HG02884 (cell line): ENCODE data around the gene SVBP.
"Not testable (repeated sequence)": the region's sequence is repeated elsewhere in the genome, so short reads cannot be mapped to it uniquely, and the experiment has no call there.

Experiments used
- ATAC-seq: cut with Tn5 transposase; IDR thresholded peaks from one replicate; pipeline ENCODE4 v1.9.1; 2021; ENCODE audit warnings: mild to moderate bottlenecking, moderate library complexity; ENCODE audit not compliant: unreplicated experiment

Gene SVBP

GRCh38 chr1:42841440-42842147 lies 24.4 kb upstream of the SVBP start:
- ATAC-seq = no peak

- ATAC-seq = no peak
These were observed 23.8 kb upstream of the SVBP start for GRCh38 chr1:42841010-42841409.

DNA sequence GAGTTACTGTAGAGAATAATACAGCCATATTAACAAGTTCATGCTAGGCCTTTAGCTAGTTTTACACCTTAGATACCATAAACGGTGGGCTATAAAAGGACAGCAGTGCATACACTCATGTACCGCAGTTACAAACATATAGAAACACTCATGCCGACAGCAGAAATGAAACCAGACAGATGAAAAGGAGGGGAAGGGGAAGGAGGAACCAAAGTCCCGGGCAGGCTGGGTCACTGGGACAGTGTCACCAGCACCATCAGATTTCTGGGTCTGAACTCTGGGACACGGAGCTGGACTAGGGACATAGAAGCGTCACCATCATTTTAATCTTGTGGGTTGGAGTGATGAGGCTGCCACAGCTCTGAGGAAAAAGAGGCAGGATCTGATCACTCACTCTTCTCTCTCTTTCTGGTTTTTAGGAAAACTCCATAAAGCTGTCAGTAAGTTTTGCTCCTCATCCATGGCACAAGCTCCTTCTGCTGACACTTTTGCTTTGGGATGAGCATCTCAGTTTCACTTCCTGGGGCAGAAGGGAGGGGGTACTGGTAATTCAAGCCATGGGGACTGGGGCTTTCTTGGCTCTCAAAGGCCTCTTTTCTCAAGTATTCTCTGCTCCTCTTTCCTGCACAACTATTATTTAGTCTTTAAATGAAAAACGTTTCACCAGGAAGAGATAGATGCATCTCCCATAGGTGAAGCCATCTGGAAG lies 21.4 kb upstream of the SVBP start:
- no peak for ATAC-seq

DNA sequence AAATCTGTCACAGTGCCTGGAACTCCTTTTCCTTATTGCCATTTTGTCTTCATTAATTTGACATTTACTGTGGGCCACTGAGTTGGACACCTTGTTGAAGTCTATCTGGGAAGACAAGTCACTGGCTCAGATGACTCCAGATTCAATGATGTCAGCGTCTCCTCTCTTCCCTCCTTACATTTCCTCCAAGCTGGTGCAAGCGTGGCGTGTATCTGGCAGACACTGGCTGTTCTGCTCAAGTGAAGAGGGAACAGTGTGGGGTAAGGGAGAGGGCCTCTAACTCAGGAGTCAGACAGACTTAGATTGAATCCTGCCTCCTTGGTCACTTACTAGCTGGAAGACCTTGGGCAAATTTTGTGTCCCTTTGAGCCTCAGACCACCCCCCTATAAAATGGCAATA lies 20.5 kb upstream of the SVBP start:
- no peak for ATAC-seq

GRCh38 chr1:42835422-42835821 lies 18.2 kb upstream of the SVBP start:
- ATAC-seq = no peak

- no peak for ATAC-seq
These were observed 17.6 kb upstream of the SVBP start for GRCh38 chr1:42834803-42835202.

GRCh38 chr1:42833981-42834380 lies 16.8 kb upstream of the SVBP start:
- no peak for ATAC-seq

- ATAC-seq = no peak
These were observed 15.5 kb upstream of the SVBP start for GRCh38 chr1:42832641-42833240.

GRCh38 chr1:42831273-42831672 lies 14.1 kb upstream of the SVBP start:
- ATAC-seq = no peak

DNA sequence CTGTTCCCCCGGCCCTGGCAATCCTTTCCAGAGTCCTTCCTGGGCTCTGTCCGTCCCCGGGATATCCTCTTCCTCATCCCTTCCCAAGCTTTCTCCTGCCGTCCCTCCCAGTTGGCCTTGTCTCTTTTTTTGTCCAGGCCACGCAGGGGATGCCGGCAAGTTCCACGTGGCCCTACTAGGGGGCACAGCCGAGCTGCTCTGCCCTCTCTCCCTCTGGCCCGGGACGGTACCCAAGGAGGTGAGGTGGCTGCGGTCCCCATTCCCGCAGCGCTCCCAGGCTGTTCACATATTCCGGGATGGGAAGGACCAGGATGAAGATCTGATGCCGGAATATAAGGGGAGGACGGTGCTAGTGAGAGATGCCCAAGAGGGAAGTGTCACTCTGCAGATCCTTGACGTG lies 13.4 kb upstream of the SVBP start:
- no peak for ATAC-seq

GRCh38 chr1:42825036-42825851 lies 8.0 kb upstream of the SVBP start:
- no peak for ATAC-seq

GRCh38 chr1:42824481-42825035 lies 7.4 kb upstream of the SVBP start:
- no peak for ATAC-seq

GRCh38 chr1:42822800-42823392 lies 5.7 kb upstream of the SVBP start:
- no peak for ATAC-seq

DNA sequence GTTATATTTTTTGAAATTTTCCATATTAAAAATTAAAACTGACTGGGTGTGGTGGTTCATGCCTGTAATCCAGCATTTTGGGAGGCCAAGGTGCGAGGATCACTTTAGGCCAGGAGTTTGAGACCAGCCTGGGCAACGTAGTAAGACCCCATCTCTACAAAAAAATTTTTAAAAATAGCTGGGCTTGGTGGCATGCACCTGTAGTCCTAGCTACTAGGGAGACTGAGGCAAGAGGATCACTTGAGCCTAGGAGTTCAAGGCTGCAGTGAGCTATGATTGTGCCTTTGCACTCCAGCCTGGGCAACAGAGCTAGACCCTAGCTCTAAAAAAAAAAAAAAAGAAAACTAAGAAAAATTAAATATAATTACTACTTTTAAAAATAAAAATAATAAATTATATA lies 4.5 kb upstream of the SVBP start:
- no peak for ATAC-seq

- no peak for ATAC-seq
These were observed 3.6 kb upstream of the SVBP start for GRCh38 chr1:42820813-42821212.

- no peak for ATAC-seq
These were observed 779 bp upstream of the SVBP start for GRCh38 chr1:42817976-42818375.

DNA sequence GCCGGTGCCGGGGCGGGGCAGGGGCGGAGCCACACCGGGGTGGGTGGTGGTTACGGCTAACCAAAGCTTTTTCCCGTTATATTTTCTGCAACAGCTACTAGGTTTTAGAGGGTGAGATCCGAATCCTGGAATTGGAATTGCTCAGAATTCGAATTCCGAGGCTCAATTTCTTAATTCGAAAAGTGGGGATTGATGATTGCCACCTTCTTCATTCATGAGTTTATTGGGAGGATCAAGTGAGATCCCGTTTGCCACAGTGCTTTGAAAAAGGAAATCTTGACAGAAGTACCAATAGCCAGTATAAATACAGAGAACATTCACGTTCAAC lies 207 bp upstream of the SVBP start:
- no peak for ATAC-seq

- ATAC-seq = no peak
These were observed 1.1 kb downstream of the SVBP start for GRCh38 chr1:42815941-42816584.

DNA sequence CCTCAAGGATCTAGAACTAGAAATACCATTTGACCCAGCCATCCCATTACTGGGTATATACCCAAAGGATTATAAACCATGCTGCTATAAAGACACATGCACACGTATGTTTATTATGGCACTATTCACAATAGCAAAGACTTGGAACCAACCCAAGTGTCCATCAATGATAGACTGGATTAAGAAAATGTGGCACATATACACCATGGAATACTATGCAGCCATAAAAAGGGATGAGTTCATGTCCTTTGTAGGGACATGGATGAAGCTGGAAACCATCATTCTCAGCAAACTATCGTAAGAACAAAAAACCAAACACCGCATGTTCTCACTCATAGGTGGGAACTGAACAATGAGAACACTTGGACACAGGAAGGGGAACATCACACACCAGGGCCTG lies 2.4 kb downstream of the SVBP start:
- not testable (repeated sequence) for ATAC-seq

GRCh38 chr1:42807056-42807668 lies 10.0 kb downstream of the SVBP start:
- ATAC-seq = no peak
